Esophagus squamous epithelium (tissue), 5 donors: ENCODE data around the gene DNAH9. TPM values are rescaled to one million over a fixed set of nuclear protein-coding genes. Genes with fewer than 3 reads are reported as not detected.

Experiments used
- DNase-seq: peaks from one replicate; lab custom pipeline; 2025; lab: John Stamatoyannopoulos, UW
- H3K27ac ChIP-seq, 4 donors: fragments of 200-600 bp; sonication (generic); one replicate each; pipeline ENCODE4 v1.5.1; 2016 to 2019; ENCODE audit warnings: mild to moderate bottlenecking in 1 of 4
- H3K27me3 ChIP-seq, 4 donors: fragments of 200-600 bp; sonication (generic); 1 replicate in 3 of 4; 2 replicates in 1 of 4; pipeline versions ENCODE4 v1.5.1 to v1.6.0; 2017 to 2021; ENCODE audit warnings: antibody characterized with exemption in 1 of 4
- H3K36me3 ChIP-seq, 3 donors: fragments of 200-600 bp; sonication (generic); one replicate each; pipeline ENCODE4 v1.5.1; 2016 to 2019
- H3K4me1 ChIP-seq, 3 donors: fragments of 200-600 bp; sonication (generic); one replicate each; pipeline ENCODE4 v1.5.1; 2017 to 2019
- H3K4me3 ChIP-seq, 4 donors: fragments of 200-600 bp; sonication (generic); 1 replicate in 3 of 4; 2 replicates in 1 of 4; pipeline ENCODE4 v1.5.1; 2016 to 2019; ENCODE audit warnings: mild to moderate bottlenecking in 2 of 4, moderate library complexity in 1 of 4
- H3K9me3 ChIP-seq, 3 donors: fragments of 200-600 bp; sonication (generic); one replicate each; pipeline ENCODE4 v1.5.1; 2016 to 2019
- CTCF ChIP-seq, 6 experiments: fragments of 450-650 bp in 4 of 6; fragments of 200-600 bp in 2 of 6; sonication (generic) in 2 of 6; IDR thresholded peaks; one replicate each; pipeline ENCODE4 v1.5.1; 2016 to 2019; ENCODE audit warnings: antibody characterized with exemption in 6 of 6, mild to moderate bottlenecking in 4 of 6, moderate library complexity in 4 of 6
- POLR2A ChIP-seq, 4 donors: fragments of 450-650 bp; IDR thresholded peaks; one replicate each; pipeline ENCODE4 v1.6.1; 2017; ENCODE audit warnings: antibody characterized with exemption in 4 of 4, mild to moderate bottlenecking in 4 of 4, moderate library complexity in 3 of 4
- WGBS, 2 donors: methylation state at CpG; one replicate each; pipeline ENCODE4 v1.1.5; 2018; 5-methylcytosine and 5-hydroxymethylcytosine counted together
- intact Hi-C: fragments of 100-400 bp; cut with DNase I; formaldehyde crosslinking; loops from one replicate; pipeline ENCODE4 v1.15.0; 2022
- total RNA-seq, 4 donors: library from RNA; depleted of rRNA; stranded (reverse); fragments of >200 nt; gene quantifications; one replicate each; pipeline ENCODE4 v1.1.0, GENCODE V29; 2016
- donor health status: DM: yes; HTN: yes; CAD: no.

DNAH9 gene
- total RNA-seq, 4 donors from 2014 or later = 0.18 to 0.61 (median 0.29) TPM

- Histone ChIP-seq H3K36me3 (peaks cover 0 to 62% (median 0%) of the 10 kb centered on the region in 3 donors), H3K27ac (no peak overlapping the region), H3K4me1 (peaks cover 3 to 40% (median 15%) of the 10 kb centered on the region in 3 donors), H3K27me3 (no peaks in the 10 kb centered on the region), H3K9me3 (no peaks in the 10 kb centered on the region), H3K4me3 (no peak overlapping the region)
- no peak for TF ChIP-seq CTCF (IDR thresholded peaks at IDR 0.05)
- TF ChIP-seq POLR2A (IDR thresholded peaks at IDR 0.05) = no peak
- intact Hi-C loops = no loop called here
- no peak for DNase-seq
- 86 to 91% methylated on average over 4 of the region's 4 CpGs for WGBS, 2 donors
Observed at GRCh38 chr17:11981862-11982261, 383.6 kb downstream of the DNAH9 start.

GRCh38 chr17:11986179-11986941, 388.1 kb downstream of the DNAH9 start:
- H3K9me3 ChIP-seq = no peaks in the 10 kb centered on the region
- peaks cover 3 to 34% (median 12%) of the 10 kb centered on the region in 3 donors for H3K4me1 ChIP-seq
- no peak for DNase-seq
- H3K27me3 ChIP-seq = no peaks in the 10 kb centered on the region
- H3K27ac ChIP-seq = peak overlapping the region in 1 of 4 donors; percentile 49
- no peak for TF ChIP-seq POLR2A (IDR thresholded peaks at IDR 0.05)
- TF ChIP-seq CTCF (IDR thresholded peaks at IDR 0.05) = no peak
- H3K4me3 ChIP-seq = no peak overlapping the region
- intact Hi-C loops = no loop called here
- 74 to 85% methylated on average over 4 of the region's 4 CpGs for WGBS, 2 donors
- peaks cover 0 to 80% (median 7%) of the 10 kb centered on the region in 3 donors for H3K36me3 ChIP-seq

- intact Hi-C loops = no loop called here
- no peak for DNase-seq
- TF ChIP-seq POLR2A (IDR thresholded peaks at IDR 0.05) = no peak
- peak; percentile 25 to 73 (median 45) for TF ChIP-seq CTCF (IDR thresholded peaks at IDR 0.05)
- 24 to 44% methylated on average over 5 of the region's 5 CpGs for WGBS, 2 donors
- no peaks in the 10 kb centered on the region for H3K27me3 ChIP-seq
- peaks cover 3 to 34% (median 12%) of the 10 kb centered on the region in 3 donors for H3K4me1 ChIP-seq
- no peaks in the 10 kb centered on the region for H3K9me3 ChIP-seq
- H3K27ac ChIP-seq = peak overlapping the region in 1 of 4 donors; percentile 49
- no peak overlapping the region for H3K4me3 ChIP-seq
- peaks cover 0 to 80% (median 7%) of the 10 kb centered on the region in 3 donors for H3K36me3 ChIP-seq
Observed at GRCh38 chr17:11986942-11987329, 388.7 kb downstream of the DNAH9 start.

GRCh38 chr17:11990363-11990983, 392.2 kb downstream of the DNAH9 start:
- Histone ChIP-seq H3K4me3 (no peak overlapping the region), H3K27ac (no peak overlapping the region), H3K4me1 (peaks cover 3 to 17% (median 7%) of the 10 kb centered on the region in 3 donors), H3K9me3 (no peaks in the 10 kb centered on the region), H3K36me3 (peaks cover 4 to 57% (median 7%) of the 10 kb centered on the region in 3 donors), H3K27me3 (no peaks in the 10 kb centered on the region)
- WGBS, 2 donors = 82 to 83% methylated on average over 7 of the region's 7 CpGs
- DNase-seq = no peak
- TF ChIP-seq POLR2A (IDR thresholded peaks at IDR 0.05) (no peak), CTCF (IDR thresholded peaks at IDR 0.05) (no peak)
- intact Hi-C loops = no loop called here

GRCh38 chr17:11991461-11991860, 393.2 kb downstream of the DNAH9 start:
- TF ChIP-seq CTCF (IDR thresholded peaks at IDR 0.05) (no peak), POLR2A (IDR thresholded peaks at IDR 0.05) (no peak)
- peaks cover 3 to 22% (median 10%) of the 10 kb centered on the region in 3 donors for H3K4me1 ChIP-seq
- H3K4me3 ChIP-seq = no peak overlapping the region
- no peaks in the 10 kb centered on the region for H3K9me3 ChIP-seq
- H3K27me3 ChIP-seq = no peaks in the 10 kb centered on the region
- DNase-seq = no peak
- intact Hi-C loops = no loop called here
- WGBS, 2 donors = 71 to 97% methylated on average over 3 to 4 of the region's 4 CpGs
- no peak overlapping the region for H3K27ac ChIP-seq
- peaks cover 4 to 49% (median 7%) of the 10 kb centered on the region in 3 donors for H3K36me3 ChIP-seq
